ENCODE measurements around the gene TRIM61. TPM values are rescaled to one million over a fixed set of nuclear protein-coding genes. Genes with fewer than 3 reads are reported as not detected.
"Not testable (repeated sequence)": the region's sequence is repeated elsewhere in the genome, so short reads cannot be mapped to it uniquely, and the experiment has no call there.

Gene TRIM61
- 3.0 TPM for polyA plus RNA-seq (2013, experiment 1 of 2)
- polyA plus RNA-seq (2013, experiment 2 of 2) = 2.6 TPM

GRCh38 chr4:164977243-164978164, at the start of gene TRIM61:
TRIM61 (minus strand) TSS chr4:164977657; CDS start chr4:164970002, 7,655 bp downstream.
- no peaks in the 10 kb centered on the region for H3K4me1 ChIP-seq (ENCODE audit: insufficient read depth, low read length)
- peaks cover 20% of the 10 kb centered on the region; the same call in 1 of the 2 replicates for H3K36me3 ChIP-seq (ENCODE audit: insufficient read depth, low read length)
- no peaks in the 10 kb centered on the region for H3K27me3 ChIP-seq (ENCODE audit: insufficient read depth, low read length)
- 67% methylated on average over 27 of the region's 27 CpGs for WGBS
- H3K9ac ChIP-seq (ENCODE audit: low read depth, low read length) = peak within 1 kb of the TSS; percentile 64
- H3K4me3 ChIP-seq (ENCODE audit: low read length) = peak within 1 kb of the TSS; percentile 63
- no peak within 1 kb of the TSS; the same call in 1 of the 2 replicates for H3K27ac ChIP-seq (ENCODE audit: low read depth, low read length)
- no peaks in the 10 kb centered on the region for H3K9me3 ChIP-seq (ENCODE audit: insufficient read depth, low read depth, low read length)

- H3K27ac ChIP-seq (ENCODE audit: low read depth, low read length); H3K4me1 ChIP-seq (ENCODE audit: insufficient read depth, low read length); H3K36me3 ChIP-seq (ENCODE audit: insufficient read depth, low read length); H3K4me3 ChIP-seq (ENCODE audit: low read length); H3K9me3 ChIP-seq (ENCODE audit: insufficient read depth, low read depth, low read length); H3K27me3 ChIP-seq (ENCODE audit: insufficient read depth, low read length); H3K9ac ChIP-seq (ENCODE audit: low read depth, low read length): not testable (repeated sequence)
- 97% methylated on average over 8 of the region's 8 CpGs for WGBS
Observed at GRCh38 chr4:165025782-165026181, 48.3 kb upstream of the TRIM61 start.

- not testable (repeated sequence) for H3K4me3 ChIP-seq (ENCODE audit: low read length); H3K9ac ChIP-seq (ENCODE audit: low read depth, low read length); H3K27me3 ChIP-seq (ENCODE audit: insufficient read depth, low read length); H3K27ac ChIP-seq (ENCODE audit: low read depth, low read length); H3K4me1 ChIP-seq (ENCODE audit: insufficient read depth, low read length); H3K9me3 ChIP-seq (ENCODE audit: insufficient read depth, low read depth, low read length); H3K36me3 ChIP-seq (ENCODE audit: insufficient read depth, low read length)
- 96% methylated on average over 30 of the region's 30 CpGs for WGBS
Observed at GRCh38 chr4:165019995-165020394, 42.5 kb upstream of the TRIM61 start.

- WGBS = 80% methylated on average over 5 of the region's 5 CpGs
- Histone ChIP-seq H3K36me3 (ENCODE audit: insufficient read depth, low read length) (no peaks in the 10 kb centered on the region), H3K4me3 (ENCODE audit: low read length) (no peak overlapping the region), H3K27ac (ENCODE audit: low read depth, low read length) (no peak overlapping the region), H3K4me1 (ENCODE audit: insufficient read depth, low read length) (no peaks in the 10 kb centered on the region), H3K27me3 (ENCODE audit: insufficient read depth, low read length) (no peaks in the 10 kb centered on the region), H3K9me3 (ENCODE audit: insufficient read depth, low read depth, low read length) (no peaks in the 10 kb centered on the region), H3K9ac (ENCODE audit: low read depth, low read length) (no peak overlapping the region)
Observed at GRCh38 chr4:165016971-165017370, 39.5 kb upstream of the TRIM61 start.

GRCh38 chr4:165013691-165014090, 36.2 kb upstream of the TRIM61 start:
- Histone ChIP-seq H3K27ac (ENCODE audit: low read depth, low read length) (no peak overlapping the region), H3K4me1 (ENCODE audit: insufficient read depth, low read length) (no peaks in the 10 kb centered on the region), H3K27me3 (ENCODE audit: insufficient read depth, low read length) (no peaks in the 10 kb centered on the region), H3K9me3 (ENCODE audit: insufficient read depth, low read depth, low read length) (no peaks in the 10 kb centered on the region), H3K9ac (ENCODE audit: low read depth, low read length) (no peak overlapping the region), H3K36me3 (ENCODE audit: insufficient read depth, low read length) (no peaks in the 10 kb centered on the region), H3K4me3 (ENCODE audit: low read length) (no peak overlapping the region)

- no peak overlapping the region for H3K4me3 ChIP-seq (ENCODE audit: low read length)
- no peak overlapping the region for H3K27ac ChIP-seq (ENCODE audit: low read depth, low read length)
- no peaks in the 10 kb centered on the region for H3K9me3 ChIP-seq (ENCODE audit: insufficient read depth, low read depth, low read length)
- no peaks in the 10 kb centered on the region for H3K36me3 ChIP-seq (ENCODE audit: insufficient read depth, low read length)
- H3K27me3 ChIP-seq (ENCODE audit: insufficient read depth, low read length) = no peaks in the 10 kb centered on the region
- 84% methylated on average over 5 of the region's 5 CpGs for WGBS
- no peaks in the 10 kb centered on the region for H3K4me1 ChIP-seq (ENCODE audit: insufficient read depth, low read length)
- no peak overlapping the region for H3K9ac ChIP-seq (ENCODE audit: low read depth, low read length)
Observed at GRCh38 chr4:165011403-165011802, 33.9 kb upstream of the TRIM61 start.

- H3K27ac ChIP-seq (ENCODE audit: low read depth, low read length) = no peak overlapping the region
- 93% methylated on average over 8 of the region's 8 CpGs for WGBS
- H3K27me3 ChIP-seq (ENCODE audit: insufficient read depth, low read length) = no peaks in the 10 kb centered on the region
- no peaks in the 10 kb centered on the region for H3K36me3 ChIP-seq (ENCODE audit: insufficient read depth, low read length)
- no peak overlapping the region for H3K4me3 ChIP-seq (ENCODE audit: low read length)
- H3K4me1 ChIP-seq (ENCODE audit: insufficient read depth, low read length) = no peaks in the 10 kb centered on the region
- no peaks in the 10 kb centered on the region for H3K9me3 ChIP-seq (ENCODE audit: insufficient read depth, low read depth, low read length)
- H3K9ac ChIP-seq (ENCODE audit: low read depth, low read length) = no peak overlapping the region
Observed at GRCh38 chr4:165010991-165011390, 33.5 kb upstream of the TRIM61 start.

GRCh38 chr4:165010487-165010886, 33.0 kb upstream of the TRIM61 start:
- Histone ChIP-seq H3K9me3 (ENCODE audit: insufficient read depth, low read depth, low read length) (no peaks in the 10 kb centered on the region), H3K27me3 (ENCODE audit: insufficient read depth, low read length) (no peaks in the 10 kb centered on the region), H3K4me1 (ENCODE audit: insufficient read depth, low read length) (no peaks in the 10 kb centered on the region), H3K4me3 (ENCODE audit: low read length) (no peak overlapping the region), H3K9ac (ENCODE audit: low read depth, low read length) (no peak overlapping the region), H3K36me3 (ENCODE audit: insufficient read depth, low read length) (no peaks in the 10 kb centered on the region), H3K27ac (ENCODE audit: low read depth, low read length) (no peak overlapping the region)
- WGBS = 86% methylated on average over 2 of the region's 2 CpGs

- Histone ChIP-seq H3K27ac (ENCODE audit: low read depth, low read length) (no peak overlapping the region), H3K4me3 (ENCODE audit: low read length) (no peak overlapping the region), H3K4me1 (ENCODE audit: insufficient read depth, low read length) (no peaks in the 10 kb centered on the region), H3K27me3 (ENCODE audit: insufficient read depth, low read length) (no peaks in the 10 kb centered on the region), H3K9ac (ENCODE audit: low read depth, low read length) (no peak overlapping the region), H3K9me3 (ENCODE audit: insufficient read depth, low read depth, low read length) (no peaks in the 10 kb centered on the region), H3K36me3 (ENCODE audit: insufficient read depth, low read length) (no peaks in the 10 kb centered on the region)
- 95% methylated on average over 5 of the region's 5 CpGs for WGBS
Observed at GRCh38 chr4:165009493-165010227, 32.2 kb upstream of the TRIM61 start.

GRCh38 chr4:165006886-165007285, 29.4 kb upstream of the TRIM61 start:
- Histone ChIP-seq H3K9ac (ENCODE audit: low read depth, low read length) (no peak overlapping the region), H3K4me1 (ENCODE audit: insufficient read depth, low read length) (no peaks in the 10 kb centered on the region), H3K9me3 (ENCODE audit: insufficient read depth, low read depth, low read length) (no peaks in the 10 kb centered on the region), H3K4me3 (ENCODE audit: low read length) (no peak overlapping the region), H3K36me3 (ENCODE audit: insufficient read depth, low read length) (no peaks in the 10 kb centered on the region), H3K27me3 (ENCODE audit: insufficient read depth, low read length) (no peaks in the 10 kb centered on the region), H3K27ac (ENCODE audit: low read depth, low read length) (no peak overlapping the region)
- 97% methylated on average over 5 of the region's 5 CpGs for WGBS

- H3K9me3 ChIP-seq (ENCODE audit: insufficient read depth, low read depth, low read length) = no peaks in the 10 kb centered on the region
- H3K27me3 ChIP-seq (ENCODE audit: insufficient read depth, low read length) = no peaks in the 10 kb centered on the region
- H3K36me3 ChIP-seq (ENCODE audit: insufficient read depth, low read length) = no peaks in the 10 kb centered on the region
- no peaks in the 10 kb centered on the region for H3K4me1 ChIP-seq (ENCODE audit: insufficient read depth, low read length)
- no peak overlapping the region for H3K9ac ChIP-seq (ENCODE audit: low read depth, low read length)
- no peak overlapping the region for H3K27ac ChIP-seq (ENCODE audit: low read depth, low read length)
- 93% methylated on average over 9 of the region's 9 CpGs for WGBS
- H3K4me3 ChIP-seq (ENCODE audit: low read length) = no peak overlapping the region
Observed at GRCh38 chr4:165006456-165006855, 29.0 kb upstream of the TRIM61 start.

Measured in HUES64 (cell line).